ENCODE data around the gene ESPN. TPM values are rescaled to one million over a fixed set of nuclear protein-coding genes. Genes with fewer than 3 reads are reported as not detected.

ESPN gene
- total and polyA plus RNA-seq, 2 of the 4 experiments (the other 2 are of a cell fraction): under 0.01 to 0.02 TPM

DNA sequence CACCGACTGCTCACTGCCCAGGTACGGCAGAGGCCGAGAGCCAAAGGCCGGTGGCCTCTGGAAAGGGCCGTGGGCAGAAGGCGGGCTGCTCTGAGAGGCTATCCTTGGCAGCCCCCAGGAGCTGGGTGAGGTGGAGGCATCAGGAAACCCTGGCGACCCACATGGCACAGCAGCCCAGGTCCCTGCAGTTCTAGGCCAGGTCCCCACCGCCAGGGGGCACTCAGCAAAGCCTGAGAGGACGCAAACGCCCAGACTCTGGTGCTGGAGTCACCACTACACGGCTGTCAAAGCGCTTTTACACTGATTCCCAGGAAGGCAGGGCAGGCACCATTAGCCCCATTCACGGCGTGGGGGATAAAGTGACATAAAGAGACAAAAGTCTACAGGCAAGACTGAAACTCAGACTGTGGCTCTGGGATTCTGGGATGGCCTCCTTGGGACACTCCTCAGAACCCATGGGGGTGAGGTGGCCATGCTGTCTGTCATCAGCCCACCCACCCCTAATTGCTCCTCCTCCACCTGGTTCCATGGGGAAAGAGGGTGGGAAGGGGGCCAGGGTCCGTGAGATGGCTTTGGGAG lies 61.9 kb downstream of the ESPN start (continued):
- no peak for TF ChIP-seq BHLHE40 (IDR thresholded peaks at IDR 0.05; ENCODE audit: low read depth, low read length)

DNA sequence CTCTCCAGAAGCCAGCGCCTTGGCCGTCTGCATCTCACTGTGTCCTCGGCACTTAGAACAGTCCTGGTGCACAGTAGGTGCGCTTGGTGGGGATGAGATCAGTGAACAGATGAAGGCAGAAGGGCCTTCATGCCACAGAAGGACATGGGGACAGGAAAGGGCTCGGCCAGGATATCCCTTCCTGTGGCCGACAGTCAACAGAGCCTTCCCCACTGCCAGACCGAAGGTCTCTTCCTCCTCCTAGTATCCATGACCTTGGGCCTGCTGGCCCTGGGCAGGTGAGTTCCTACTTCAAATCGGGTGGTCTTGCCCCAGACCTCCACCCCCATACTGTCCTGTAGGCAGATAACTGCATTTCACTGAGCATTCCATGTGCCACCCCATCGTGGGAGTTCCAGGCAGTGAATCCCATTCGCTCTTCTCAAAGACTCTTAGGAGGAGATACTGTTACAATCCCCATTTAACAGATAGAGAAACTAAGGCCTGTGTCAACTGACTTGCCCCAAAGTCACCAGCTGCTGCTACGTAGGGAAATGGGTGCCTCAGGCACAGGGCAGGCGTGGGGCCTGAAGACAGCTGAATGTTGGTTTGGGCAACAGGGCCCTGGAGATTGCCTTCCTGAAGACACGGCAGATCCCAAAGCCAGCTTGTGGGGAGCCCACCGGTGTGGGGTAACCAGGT lies 63.4 kb downstream of the ESPN start:
- ChIA-PET POLR2A (ENCODE audit: unreplicated experiment) (no interaction called here), CTCF (no interaction called here)
- H3K27me3 ChIP-seq (ENCODE audit: control insufficient read depth, insufficient read depth, low read length): no peaks in the 10 kb centered on the region
- no peak overlapping the region for H4K8ac ChIP-seq (ENCODE audit: low read depth in 2 of 2, low read length in 2 of 2)
- H3K23ac ChIP-seq (ENCODE audit: low read depth, low read length): no peak overlapping the region
- H4K5ac ChIP-seq (ENCODE audit: low read depth, low read length): no peak overlapping the region
- H3K4ac ChIP-seq (ENCODE audit: low read depth, low read length): no peak overlapping the region
- H2BK5ac ChIP-seq (ENCODE audit: low read depth, low read length, poor library complexity, severe bottlenecking): no peak overlapping the region
- 89% methylated on average over 9 of the region's 14 CpGs; no CpG with 5 or more reads in 1 of the 2 experiments for WGBS, 2 experiments (ENCODE audit: extremely low coverage in 2 of 2, insufficient read length in 1 of 2)
- no peak overlapping the region for H2BK120ac ChIP-seq (ENCODE audit: low read depth, low read length)
- H3K9ac ChIP-seq (ENCODE audit: low read depth, low read length): no peak overlapping the region
- H3K4me2 ChIP-seq (ENCODE audit: low read depth, low read length): no peak overlapping the region
- in situ Hi-C loops (cut with MboI; ENCODE audit: low sequenced_read_pairs) (no loop called here), intact Hi-C loops (cut with micrococcal nuclease) (loop anchor here (5.0 kb wide), 1 partner anchor 729 kb away; no protein-coding TSS in a partner anchor), dilution Hi-C loops (cut with HindIII; ENCODE audit: low sequenced_read_pairs, unreplicated experiment) (no loop called here)
- H3K9me3 ChIP-seq (ENCODE audit: control insufficient read depth, insufficient read depth, low read length): no peaks in the 10 kb centered on the region
- peaks cover 3 to 20% of the 10 kb centered on the region in 2 experiments; a peak in 2 of 4 replicates for H3K79me1 ChIP-seq (ENCODE audit: low read depth in 1 of 2, low read length in 2 of 2)
- no peak overlapping the region for H3K4me3 ChIP-seq (ENCODE audit: insufficient read depth, low read depth, low read length)
- H3K9me1 ChIP-seq (ENCODE audit: insufficient read depth, low read length): no peaks in the 10 kb centered on the region
- H4K20me1 ChIP-seq (ENCODE audit: insufficient read depth, low read length): peaks cover 6% of the 10 kb centered on the region; the same call in 1 of the 2 replicates
- H3K18ac ChIP-seq (ENCODE audit: low read depth, low read length): no peak overlapping the region
- no peak overlapping the region for H4K91ac ChIP-seq (ENCODE audit: insufficient read depth, low read depth, low read length)
- ATAC-seq (ENCODE audit: low read depth): no peak
- H2AK5ac ChIP-seq (ENCODE audit: low read depth, low read length): no peak overlapping the region
- no peaks in the 10 kb centered on the region for H3K36me3 ChIP-seq (ENCODE audit: control insufficient read depth, insufficient read depth, low read length)
- H3K14ac ChIP-seq (replicated peaks; ENCODE audit: low read depth, low read length): no peak overlapping the region
- DNase-seq: no peak
- H2BK20ac ChIP-seq (ENCODE audit: low read depth, low read length): no peak overlapping the region
- no TSS peak for BruUV-seq (replicated peaks)
- H3K4me1 ChIP-seq (ENCODE audit: control insufficient read depth, insufficient read depth, low read length): peaks cover 12% of the 10 kb centered on the region
- no peak overlapping the region for H2BK15ac ChIP-seq (ENCODE audit: low read depth, low read length)
- no peak overlapping the region for H3K27ac ChIP-seq (ENCODE audit: insufficient read depth, low read length)
- H2AFZ ChIP-seq (replicated peaks; ENCODE audit: low read length, poor library complexity): no peak overlapping the region
- H2AK9ac ChIP-seq (replicated peaks; ENCODE audit: low read depth, low read length, poor library complexity): no peak overlapping the region
- TF ChIP-seq, protein P1, sequence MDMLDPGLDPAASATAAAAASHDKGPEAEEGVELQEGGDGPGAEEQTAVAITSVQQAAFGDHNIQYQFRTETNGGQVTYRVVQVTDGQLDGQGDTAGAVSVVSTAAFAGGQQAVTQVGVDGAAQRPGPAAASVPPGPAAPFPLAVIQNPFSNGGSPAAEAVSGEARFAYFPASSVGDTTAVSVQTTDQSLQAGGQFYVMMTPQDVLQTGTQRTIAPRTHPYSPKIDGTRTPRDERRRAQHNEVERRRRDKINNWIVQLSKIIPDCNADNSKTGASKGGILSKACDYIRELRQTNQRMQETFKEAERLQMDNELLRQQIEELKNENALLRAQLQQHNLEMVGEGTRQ (IDR thresholded peaks at IDR 0.05; ENCODE audit: low read depth, low read length): no peak
- no peak overlapping the region for H3K56ac ChIP-seq (ENCODE audit: extremely low read depth, insufficient read depth, low read length)
